HG03460 (cell line): ENCODE data around the gene PTGER3.
"Not testable (repeated sequence)": the region's sequence is repeated elsewhere in the genome, so short reads cannot be mapped to it uniquely, and the experiment has no call there.

ENCODE experiments used
- ATAC-seq: cut with Tn5 transposase; IDR thresholded peaks from one replicate; pipeline ENCODE4 v1.9.1; 2021; ENCODE audit not compliant: unreplicated experiment

Gene PTGER3

DNA sequence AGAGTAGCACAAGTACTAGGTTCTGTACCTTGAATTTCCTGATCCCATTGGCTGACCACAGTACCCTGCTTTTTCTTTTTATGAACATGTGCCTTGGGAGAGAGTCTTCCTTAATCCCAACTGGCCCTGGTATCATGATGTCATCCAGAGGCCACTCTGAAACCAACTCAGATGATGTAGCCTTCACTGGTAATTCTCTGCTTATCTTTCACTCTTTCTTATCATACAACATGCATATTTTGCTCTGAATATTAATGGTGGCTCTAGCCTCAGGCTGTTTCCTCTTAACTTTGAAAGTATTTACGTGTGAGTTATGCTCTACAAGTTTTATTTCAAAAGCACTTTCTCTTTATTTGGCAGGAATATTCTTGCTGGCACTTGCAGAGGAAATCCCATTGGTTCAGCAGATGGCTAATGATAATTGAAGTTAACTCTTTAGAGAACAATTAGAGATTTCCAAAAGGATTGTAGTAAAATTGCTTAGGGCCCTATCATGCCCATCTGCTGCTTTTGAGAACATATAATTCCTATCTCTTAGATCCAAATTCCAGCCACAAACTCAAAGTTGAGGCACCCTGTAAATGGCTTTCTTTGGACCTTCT lies 86.1 kb downstream of the PTGER3 start:
- ATAC-seq = no peak

DNA sequence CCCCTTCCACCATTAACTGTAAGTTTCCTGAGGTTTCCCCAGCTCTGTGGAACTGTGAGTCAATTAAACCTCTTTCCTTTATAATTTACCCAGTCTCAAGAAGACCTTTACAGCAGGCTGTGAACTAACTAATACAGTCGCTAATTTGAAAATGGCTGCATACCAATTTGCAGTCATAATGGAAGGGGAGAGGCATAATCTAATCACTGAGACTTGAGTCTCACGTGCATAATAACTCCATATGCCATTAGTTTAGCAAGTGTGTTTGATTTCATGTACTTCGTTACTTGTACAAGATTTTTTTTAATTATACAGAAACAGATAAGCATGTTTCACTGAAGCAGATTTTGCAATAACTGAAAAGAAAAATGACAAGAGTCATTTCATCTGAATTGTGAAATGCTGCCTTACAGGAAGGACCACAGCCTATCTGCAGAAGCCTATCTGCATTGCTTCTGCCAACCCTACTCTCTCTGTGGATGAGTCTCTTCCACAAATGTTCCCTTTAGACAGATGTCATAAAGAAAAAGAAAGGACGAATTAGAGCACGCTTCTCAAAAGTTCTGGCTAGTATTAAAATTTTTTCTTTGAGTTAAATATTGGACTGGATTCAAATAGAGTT lies 99.1 kb downstream of the PTGER3 start:
- ATAC-seq = no peak

DNA sequence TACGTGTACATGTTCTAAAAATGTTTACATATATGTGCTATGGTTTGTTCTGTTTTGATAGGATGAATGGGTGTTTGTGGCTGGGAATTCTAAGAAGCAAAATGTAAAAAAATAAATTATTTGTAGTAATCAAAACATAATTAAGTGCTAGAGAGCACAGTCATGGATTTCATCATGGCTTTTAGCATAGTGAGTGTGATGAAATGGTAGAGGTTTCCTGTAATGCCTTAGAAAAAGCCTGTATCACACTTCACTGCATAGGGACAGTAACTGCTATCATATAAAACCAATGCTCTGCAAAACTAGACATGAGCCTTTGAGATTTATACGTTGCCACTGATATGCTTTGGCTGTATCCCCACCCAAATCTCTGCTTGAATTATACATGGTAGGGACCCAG lies 99.8 kb downstream of the PTGER3 start:
- no peak for ATAC-seq

DNA sequence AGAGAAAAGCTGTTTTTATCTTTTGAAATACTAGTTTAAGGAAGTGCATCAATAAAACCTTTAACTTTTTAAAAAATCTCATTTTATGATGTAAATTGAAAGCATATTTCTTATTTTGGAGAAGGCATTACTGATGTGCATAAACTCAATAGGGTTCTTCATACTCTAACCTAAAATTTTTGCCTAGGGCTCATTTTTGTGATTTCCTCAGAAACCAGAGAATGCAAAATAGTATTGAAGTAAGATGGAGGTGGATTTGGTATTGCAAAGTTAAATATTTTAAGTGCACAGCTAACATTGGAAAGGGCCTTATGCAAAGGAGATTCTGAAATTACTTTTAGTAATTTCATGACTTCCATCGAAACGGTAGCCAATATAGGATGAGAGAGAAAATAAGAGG lies 101.9 kb downstream of the PTGER3 start:
- ATAC-seq = no peak

DNA sequence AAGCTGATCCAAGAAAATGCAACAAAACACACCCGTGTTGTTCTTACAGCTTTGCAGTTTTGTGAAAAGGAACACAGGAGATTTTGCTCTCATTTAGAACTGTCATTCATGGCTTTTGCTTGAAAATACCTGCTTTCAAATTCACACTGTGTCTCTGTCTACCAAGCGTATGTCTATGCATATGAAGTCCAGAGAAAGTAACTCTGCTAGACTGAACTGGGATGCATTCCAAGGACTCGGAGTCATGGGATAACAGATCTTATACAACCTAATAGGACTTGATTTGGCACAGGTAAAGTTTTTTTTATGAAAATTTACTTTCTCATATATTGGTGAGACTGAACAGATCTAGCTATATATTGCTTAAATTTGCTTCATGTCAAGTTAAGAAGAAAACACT lies 102.4 kb downstream of the PTGER3 start:
- no peak for ATAC-seq

DNA sequence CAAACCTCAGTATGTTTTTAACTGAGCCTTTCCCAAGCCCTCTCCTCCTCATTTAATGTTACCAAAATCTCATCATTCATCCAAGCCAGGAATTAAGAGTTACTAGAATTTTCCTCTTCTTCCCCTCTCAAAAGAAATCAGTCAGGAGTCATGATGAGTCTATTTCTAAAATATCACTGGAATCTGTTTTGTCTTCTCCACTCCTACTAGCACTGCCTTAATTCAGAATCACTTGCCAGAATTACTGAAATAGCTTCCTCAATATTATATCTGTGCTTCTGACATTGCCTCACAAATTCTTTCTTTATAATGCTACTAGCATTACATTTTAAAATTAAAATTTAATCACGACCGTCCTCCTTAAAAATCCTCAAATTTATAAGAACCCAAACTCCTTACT lies 106.1 kb downstream of the PTGER3 start:
- no peak for ATAC-seq

DNA sequence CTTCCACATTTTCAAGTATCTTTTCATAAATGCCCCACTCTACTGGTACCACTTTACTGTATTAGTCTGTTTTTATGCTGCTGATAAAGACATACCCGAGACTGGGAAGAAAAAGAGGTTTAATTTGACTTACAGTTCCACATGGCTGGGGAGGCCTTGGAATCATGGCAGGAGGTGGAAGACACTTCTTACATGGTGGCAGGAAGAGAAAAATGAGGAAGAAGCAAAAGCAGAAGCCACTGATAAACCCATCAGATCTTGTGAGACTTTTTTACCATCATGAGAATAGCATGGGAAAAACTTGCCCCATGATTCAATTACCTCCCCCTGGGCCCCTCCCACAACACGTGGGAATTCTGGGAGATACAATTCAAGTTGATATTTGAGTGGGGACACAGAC lies 107.2 kb downstream of the PTGER3 start:
- ATAC-seq = not testable (repeated sequence)

DNA sequence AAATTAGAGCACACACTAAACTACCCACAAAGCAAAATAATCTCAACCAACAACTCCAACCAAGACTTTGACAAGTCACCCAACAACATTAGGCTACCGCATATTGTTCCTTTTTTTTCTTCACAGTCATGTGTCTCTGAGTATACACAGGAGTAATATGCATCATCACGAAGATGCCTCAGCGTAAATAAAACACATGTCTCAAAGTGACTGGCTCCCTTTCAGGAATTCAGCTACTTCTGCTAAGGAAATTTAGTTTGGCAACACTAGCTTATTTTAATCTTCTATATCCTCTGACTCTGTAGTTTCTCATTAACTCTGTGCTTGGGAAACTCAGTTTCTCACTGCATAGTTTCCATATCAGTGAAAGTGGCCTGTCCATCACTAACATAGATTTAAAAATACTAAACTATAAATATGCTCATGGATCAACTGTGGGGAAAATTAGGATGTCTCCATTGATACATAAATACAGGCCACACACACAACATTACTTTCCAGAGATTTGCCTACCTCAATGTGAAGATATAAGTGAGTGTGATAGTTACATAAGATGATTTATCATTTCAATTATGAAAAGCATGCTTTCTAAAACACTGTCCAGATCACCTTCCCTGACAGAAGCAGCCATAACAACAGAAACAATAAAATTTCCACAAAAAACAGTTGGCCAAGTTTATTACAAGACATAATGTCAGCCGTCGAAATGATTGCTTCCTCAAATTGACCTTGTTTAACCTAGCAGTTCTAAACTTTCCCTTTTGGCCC lies 113.2 kb downstream of the PTGER3 start:
- no peak for ATAC-seq

DNA sequence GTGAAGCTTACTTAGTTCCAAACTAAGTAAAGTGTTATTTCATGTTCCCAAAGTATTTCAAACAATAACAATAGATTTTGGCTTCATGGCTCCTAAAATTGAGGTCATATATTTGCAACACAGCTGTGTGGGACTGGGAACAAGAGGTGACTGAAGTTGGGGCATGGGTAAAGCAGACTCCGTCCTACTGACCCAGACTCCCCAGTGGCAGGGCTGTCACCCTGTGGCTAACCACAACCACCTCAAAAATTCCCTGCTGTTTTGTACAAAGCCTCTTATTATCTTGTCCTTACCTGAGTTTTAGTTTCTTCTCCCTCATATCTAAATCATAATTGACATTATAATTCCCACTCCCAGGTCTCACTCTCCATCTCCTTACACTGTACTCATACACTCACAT lies 117.6 kb downstream of the PTGER3 start:
- no peak for ATAC-seq

DNA sequence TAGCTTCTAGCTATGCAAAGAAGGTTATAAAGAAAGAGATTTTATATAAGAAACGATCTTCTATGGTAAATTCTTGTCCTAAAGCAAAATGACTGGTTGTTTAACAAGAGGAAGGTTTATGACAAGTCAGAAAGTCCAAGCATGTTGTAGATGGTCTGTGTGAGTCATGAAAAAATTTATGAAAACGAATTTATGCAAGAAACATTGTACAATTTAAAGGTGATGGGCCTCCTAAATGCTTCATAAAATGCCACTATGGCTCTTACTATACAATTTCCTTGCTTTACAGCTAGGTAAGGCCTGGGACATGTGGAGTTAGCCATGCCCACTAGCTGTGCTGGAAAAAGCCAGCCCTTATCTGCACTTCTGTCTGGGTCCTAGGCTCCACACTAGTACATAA lies 125.4 kb downstream of the PTGER3 start:
- no peak for ATAC-seq
